Tibial nerve (tissue), 3 donors: Measurements from ENCODE around the gene EIF1AD.

Source experiments
- CTCF ChIP-seq, 5 experiments: fragments of 200-600 bp in 3 of 5; fragments of 450-650 bp in 2 of 5; sonication (generic) in 3 of 5; IDR thresholded peaks; one replicate each; pipeline ENCODE4 v1.5.1; 2016 to 2019; ENCODE audit warnings: antibody characterized with exemption in 5 of 5, mild to moderate bottlenecking in 3 of 5, moderate library complexity in 2 of 5
- POLR2A ChIP-seq, 2 donors: fragments of 450-650 bp; IDR thresholded peaks; one replicate each; pipeline ENCODE4 v1.6.1; 2017; ENCODE audit warnings: antibody characterized with exemption in 2 of 2, mild to moderate bottlenecking in 2 of 2, moderate library complexity in 2 of 2

GRCh38 chr11:65988791-65989592, 13.0 kb downstream of the EIF1AD start:
- peak; percentile 88 to 97 (median 94) for TF ChIP-seq CTCF (IDR thresholded peaks at IDR 0.05)
- TF ChIP-seq POLR2A (IDR thresholded peaks at IDR 0.05), result no peak
